Hepatocyte (in vitro differentiated cells): ENCODE results near the gene AMBRA1.

Source experiments
- EZH2 ChIP-seq: fragments of 200-600 bp; sonication (generic); IDR thresholded peaks from 2 replicates; pipeline ENCODE4 v1.6.1; 2016; ENCODE audit warnings: antibody characterized with exemption, mild to moderate bottlenecking, borderline replicate concordance
- EZH2phosphoT487 ChIP-seq: fragments of 200-600 bp; sonication (generic); IDR thresholded peaks from one replicate; pipeline ENCODE4 v1.6.1; 2018; ENCODE audit warnings: antibody characterized with exemption, mild to moderate bottlenecking, low read depth, moderate library complexity; ENCODE audit not compliant: unreplicated experiment, severe bottlenecking
- TF ChIP-seq, protein P1 (sequence below): fragments of 200-600 bp; sonication (generic); IDR thresholded peaks from 2 replicates; pipeline ENCODE4 v1.5.1; 2016; ENCODE audit warnings: antibody characterized with exemption, mild to moderate bottlenecking; ENCODE audit not compliant: poor library complexity

DNA sequence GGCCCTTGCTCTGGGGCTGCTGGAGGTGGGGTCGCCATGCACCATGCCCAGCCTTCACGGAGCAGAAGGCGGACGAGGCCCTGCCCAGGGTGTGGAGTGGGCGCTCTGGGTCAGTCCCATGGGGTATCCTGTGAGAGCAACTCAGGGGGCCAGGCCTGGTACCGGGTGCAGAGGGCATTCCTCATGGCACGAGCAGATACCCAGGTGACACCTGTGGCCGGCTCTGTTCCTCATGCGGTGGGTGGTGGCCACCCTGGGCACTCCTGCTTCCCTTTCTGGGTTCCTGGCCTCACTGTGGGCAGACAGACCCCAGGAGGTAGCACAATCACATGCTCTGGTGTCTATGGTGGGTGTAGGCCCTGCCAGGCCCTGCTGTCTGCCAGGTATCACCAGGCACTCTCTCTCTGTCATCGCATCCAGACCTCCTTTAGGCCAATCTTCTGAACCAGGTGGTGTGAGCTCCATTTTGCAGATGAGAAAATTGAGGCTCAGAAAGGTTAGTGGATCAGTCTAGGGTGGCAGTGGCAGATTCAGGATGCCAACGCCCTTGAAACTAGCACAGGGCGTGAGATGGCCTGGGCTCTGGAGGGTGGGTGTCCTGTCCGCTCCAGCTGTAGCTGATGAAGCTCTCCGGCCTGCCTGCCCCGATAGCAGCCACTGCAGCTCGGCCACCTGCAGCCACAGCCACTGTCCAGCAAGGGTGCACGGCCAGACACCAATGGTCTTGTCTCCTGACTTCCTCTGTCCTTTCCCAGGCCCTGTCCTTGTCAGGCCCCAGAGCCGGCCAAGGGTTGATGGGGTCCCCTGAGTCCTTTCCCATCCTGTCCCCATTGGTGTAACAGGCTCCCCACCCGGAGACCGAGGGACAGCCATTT, 231.4 kb downstream of the AMBRA1 start:
- TF ChIP-seq EZH2 (no peak), EZH2phosphoT487 (no peak)
- TF ChIP-seq, protein P1, sequence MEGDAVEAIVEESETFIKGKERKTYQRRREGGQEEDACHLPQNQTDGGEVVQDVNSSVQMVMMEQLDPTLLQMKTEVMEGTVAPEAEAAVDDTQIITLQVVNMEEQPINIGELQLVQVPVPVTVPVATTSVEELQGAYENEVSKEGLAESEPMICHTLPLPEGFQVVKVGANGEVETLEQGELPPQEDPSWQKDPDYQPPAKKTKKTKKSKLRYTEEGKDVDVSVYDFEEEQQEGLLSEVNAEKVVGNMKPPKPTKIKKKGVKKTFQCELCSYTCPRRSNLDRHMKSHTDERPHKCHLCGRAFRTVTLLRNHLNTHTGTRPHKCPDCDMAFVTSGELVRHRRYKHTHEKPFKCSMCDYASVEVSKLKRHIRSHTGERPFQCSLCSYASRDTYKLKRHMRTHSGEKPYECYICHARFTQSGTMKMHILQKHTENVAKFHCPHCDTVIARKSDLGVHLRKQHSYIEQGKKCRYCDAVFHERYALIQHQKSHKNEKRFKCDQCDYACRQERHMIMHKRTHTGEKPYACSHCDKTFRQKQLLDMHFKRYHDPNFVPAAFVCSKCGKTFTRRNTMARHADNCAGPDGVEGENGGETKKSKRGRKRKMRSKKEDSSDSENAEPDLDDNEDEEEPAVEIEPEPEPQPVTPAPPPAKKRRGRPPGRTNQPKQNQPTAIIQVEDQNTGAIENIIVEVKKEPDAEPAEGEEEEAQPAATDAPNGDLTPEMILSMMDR: no peak
